Measurements from ENCODE around the gene SPDYE1. TPM values are rescaled to one million over a fixed set of nuclear protein-coding genes. Genes with fewer than 3 reads are reported as not detected.

Gene SPDYE1
- polyA plus RNA-seq, 1 donor: 2.1 TPM

Other genes starting within 250 kb of the SPDYE1 start
- 52.7 TPM for gene BLVRA, start 239.2 kb upstream of the SPDYE1 start, polyA plus RNA-seq (ENCODE audit: insufficient read length)
- 64.6 TPM for gene MRPS24, start 128.4 kb upstream of the SPDYE1 start, polyA plus RNA-seq (ENCODE audit: insufficient read length)
- 39.2 TPM for gene URGCP, start 91.3 kb upstream of the SPDYE1 start, polyA plus RNA-seq (ENCODE audit: insufficient read length)
- 22.5 TPM for gene UBE2D4, start 71.5 kb upstream of the SPDYE1 start, polyA plus RNA-seq (ENCODE audit: insufficient read length)
- gene DBNL, start 46.8 kb downstream of the SPDYE1 start, polyA plus RNA-seq (ENCODE audit: insufficient read length): 60.1 TPM
- 1.1 TPM for gene PGAM2, start 67.7 kb downstream of the SPDYE1 start, polyA plus RNA-seq (ENCODE audit: insufficient read length)
- gene POLM, start 84.6 kb downstream of the SPDYE1 start, polyA plus RNA-seq (ENCODE audit: insufficient read length): 28.6 TPM
- gene AEBP1, start 106.4 kb downstream of the SPDYE1 start, polyA plus RNA-seq (ENCODE audit: insufficient read length): 64.2 TPM
- 108 TPM for gene POLD2, start 125.7 kb downstream of the SPDYE1 start, polyA plus RNA-seq (ENCODE audit: insufficient read length)
- gene MYL7, start 143.4 kb downstream of the SPDYE1 start, polyA plus RNA-seq (ENCODE audit: insufficient read length): 1.4 TPM
- gene GCK, start 191.5 kb downstream of the SPDYE1 start, polyA plus RNA-seq (ENCODE audit: insufficient read length): 2.8 TPM
- gene YKT6, start 203.1 kb downstream of the SPDYE1 start, polyA plus RNA-seq (ENCODE audit: insufficient read length): 82.7 TPM